K562 (cell line): ENCODE results near the gene PAM.

ENCODE experiments used
- ARNT ChIP-seq, 2 experiments: fragments of 450-650 bp; IDR thresholded peaks; 2 replicates each; pipeline ENCODE4 v1.6.1; 2016; ENCODE audit warnings: mild to moderate bottlenecking in 1 of 2
- CCNT2 ChIP-seq: IDR thresholded peaks from 2 replicates; pipeline ENCODE4 v1.6.1; 2011; ENCODE audit warnings: borderline replicate concordance, low read depth, mild to moderate bottlenecking, moderate library complexity, mixed read lengths, low read length; ENCODE audit not compliant: insufficient read length; ENCODE audit errors: extremely low read depth
- CEBPB ChIP-seq: fragments of 450-650 bp; IDR thresholded peaks from 2 replicates; pipeline ENCODE4 v1.6.1; 2016; ENCODE audit warnings: missing genetic modification characterization, missing compliant biosample characterization
- CHD1 ChIP-seq: fragments of 200-600 bp; sonication (generic); IDR thresholded peaks from one replicate; pipeline ENCODE4 v1.6.1; 2012; ENCODE audit warnings: mild to moderate bottlenecking, moderate library complexity, low read length, inconsistent platforms
- CHD4 ChIP-seq: fragments of 200-600 bp; sonication (generic); IDR thresholded peaks from 3 replicates; pipeline ENCODE4 v1.6.1; 2012; ENCODE audit warnings: low read depth, mild to moderate bottlenecking, mixed read lengths, low read length, inconsistent platforms; ENCODE audit not compliant: insufficient read depth, insufficient replicate concordance, poor library complexity, severe bottlenecking
- ELF4 ChIP-seq: fragments of 450-650 bp; formaldehyde crosslinking; IDR thresholded peaks from 2 replicates; pipeline ENCODE4 v1.4.0; 2022; ENCODE audit warnings: missing genetic modification characterization
- MEIS2 ChIP-seq: fragments of 450-650 bp; IDR thresholded peaks from 2 replicates; pipeline ENCODE4 v1.6.1; 2014; ENCODE audit warnings: mild to moderate bottlenecking; ENCODE audit not compliant: partially characterized antibody
- WHSC1 ChIP-seq: IDR thresholded peaks from one replicate; pipeline ENCODE4 v1.6.1; 2012; ENCODE audit warnings: low read length, control low read depth, inconsistent platforms
- TF ChIP-seq, protein P1 (sequence below): sonication (generic); formaldehyde crosslinking; IDR thresholded peaks from 2 replicates; pipeline ENCODE4 v1.8.1; 2023; ENCODE audit warnings: mild to moderate bottlenecking, missing genetic modification reagents, moderate library complexity
- TF ChIP-seq, protein P2 (sequence below), 2 experiments: fragments of 450-650 bp; formaldehyde crosslinking in 1 of 2; IDR thresholded peaks; 2 replicates each; pipeline versions ENCODE4 v1.4.0 to v1.6.1; 2014 to 2020; ENCODE audit warnings: mild to moderate bottlenecking in 2 of 2, borderline replicate concordance in 1 of 2, low read depth in 1 of 2
- TF ChIP-seq, protein P3 (sequence below), 3 experiments: IDR thresholded peaks in 2 of 3; conservative IDR thresholded peaks in 1 of 3; 2 replicates each; pipeline ENCODE4 v1.5.1; 2011 to 2012; ENCODE audit warnings: low read length in 3 of 3, mild to moderate bottlenecking in 3 of 3, control low read depth in 2 of 3, improper control_type of control experiment in 1 of 3, inconsistent platforms in 1 of 3, low read depth in 1 of 3, mixed read lengths in 1 of 3, moderate library complexity in 1 of 3; ENCODE audit not compliant: insufficient read depth in 2 of 3

DNA sequence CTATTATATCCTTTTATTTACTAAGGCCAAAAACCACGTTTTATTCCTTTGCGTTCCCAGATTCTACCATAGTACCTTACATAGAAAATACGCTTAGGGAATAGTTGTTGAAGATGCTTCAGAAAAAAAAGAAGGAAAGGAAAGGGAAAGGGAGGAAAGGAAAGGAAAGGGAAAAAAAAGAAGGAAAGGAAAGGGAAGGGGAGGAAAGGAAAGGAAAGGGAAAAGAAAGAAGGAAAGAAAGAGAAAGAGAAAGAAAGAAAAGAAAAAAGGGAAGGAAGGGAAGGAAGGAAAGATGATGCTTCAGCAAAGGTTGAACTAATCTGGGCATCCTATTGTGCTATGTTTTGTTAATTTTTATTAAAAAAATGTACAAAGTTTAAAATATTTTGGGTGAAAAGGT is 233.4 kb downstream of the PAM start:
- TF ChIP-seq, protein P1, sequence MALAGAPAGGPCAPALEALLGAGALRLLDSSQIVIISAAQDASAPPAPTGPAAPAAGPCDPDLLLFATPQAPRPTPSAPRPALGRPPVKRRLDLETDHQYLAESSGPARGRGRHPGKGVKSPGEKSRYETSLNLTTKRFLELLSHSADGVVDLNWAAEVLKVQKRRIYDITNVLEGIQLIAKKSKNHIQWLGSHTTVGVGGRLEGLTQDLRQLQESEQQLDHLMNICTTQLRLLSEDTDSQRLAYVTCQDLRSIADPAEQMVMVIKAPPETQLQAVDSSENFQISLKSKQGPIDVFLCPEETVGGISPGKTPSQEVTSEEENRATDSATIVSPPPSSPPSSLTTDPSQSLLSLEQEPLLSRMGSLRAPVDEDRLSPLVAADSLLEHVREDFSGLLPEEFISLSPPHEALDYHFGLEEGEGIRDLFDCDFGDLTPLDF (CRISPR knock-in tag), result no peak
- TF ChIP-seq WHSC1 (no peak), CCNT2 (no peak), CHD1 (no peak), MEIS2 (no peak), CEBPB (tag) (no peak), ARNT (IDR thresholded peaks at IDR 0.05) (no peak), ELF4 (CRISPR knock-in tag) (no peak), CHD4 (no peak)
- TF ChIP-seq, protein P2, sequence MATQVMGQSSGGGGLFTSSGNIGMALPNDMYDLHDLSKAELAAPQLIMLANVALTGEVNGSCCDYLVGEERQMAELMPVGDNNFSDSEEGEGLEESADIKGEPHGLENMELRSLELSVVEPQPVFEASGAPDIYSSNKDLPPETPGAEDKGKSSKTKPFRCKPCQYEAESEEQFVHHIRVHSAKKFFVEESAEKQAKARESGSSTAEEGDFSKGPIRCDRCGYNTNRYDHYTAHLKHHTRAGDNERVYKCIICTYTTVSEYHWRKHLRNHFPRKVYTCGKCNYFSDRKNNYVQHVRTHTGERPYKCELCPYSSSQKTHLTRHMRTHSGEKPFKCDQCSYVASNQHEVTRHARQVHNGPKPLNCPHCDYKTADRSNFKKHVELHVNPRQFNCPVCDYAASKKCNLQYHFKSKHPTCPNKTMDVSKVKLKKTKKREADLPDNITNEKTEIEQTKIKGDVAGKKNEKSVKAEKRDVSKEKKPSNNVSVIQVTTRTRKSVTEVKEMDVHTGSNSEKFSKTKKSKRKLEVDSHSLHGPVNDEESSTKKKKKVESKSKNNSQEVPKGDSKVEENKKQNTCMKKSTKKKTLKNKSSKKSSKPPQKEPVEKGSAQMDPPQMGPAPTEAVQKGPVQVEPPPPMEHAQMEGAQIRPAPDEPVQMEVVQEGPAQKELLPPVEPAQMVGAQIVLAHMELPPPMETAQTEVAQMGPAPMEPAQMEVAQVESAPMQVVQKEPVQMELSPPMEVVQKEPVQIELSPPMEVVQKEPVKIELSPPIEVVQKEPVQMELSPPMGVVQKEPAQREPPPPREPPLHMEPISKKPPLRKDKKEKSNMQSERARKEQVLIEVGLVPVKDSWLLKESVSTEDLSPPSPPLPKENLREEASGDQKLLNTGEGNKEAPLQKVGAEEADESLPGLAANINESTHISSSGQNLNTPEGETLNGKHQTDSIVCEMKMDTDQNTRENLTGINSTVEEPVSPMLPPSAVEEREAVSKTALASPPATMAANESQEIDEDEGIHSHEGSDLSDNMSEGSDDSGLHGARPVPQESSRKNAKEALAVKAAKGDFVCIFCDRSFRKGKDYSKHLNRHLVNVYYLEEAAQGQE (IDR thresholded peaks at IDR 0.05; ENCODE audit: borderline replicate concordance), result no peak
- TF ChIP-seq, protein P2 (CRISPR knock-in tag; IDR thresholded peaks at IDR 0.05; ENCODE audit: low read depth), result no peak
- TF ChIP-seq, protein P3, sequence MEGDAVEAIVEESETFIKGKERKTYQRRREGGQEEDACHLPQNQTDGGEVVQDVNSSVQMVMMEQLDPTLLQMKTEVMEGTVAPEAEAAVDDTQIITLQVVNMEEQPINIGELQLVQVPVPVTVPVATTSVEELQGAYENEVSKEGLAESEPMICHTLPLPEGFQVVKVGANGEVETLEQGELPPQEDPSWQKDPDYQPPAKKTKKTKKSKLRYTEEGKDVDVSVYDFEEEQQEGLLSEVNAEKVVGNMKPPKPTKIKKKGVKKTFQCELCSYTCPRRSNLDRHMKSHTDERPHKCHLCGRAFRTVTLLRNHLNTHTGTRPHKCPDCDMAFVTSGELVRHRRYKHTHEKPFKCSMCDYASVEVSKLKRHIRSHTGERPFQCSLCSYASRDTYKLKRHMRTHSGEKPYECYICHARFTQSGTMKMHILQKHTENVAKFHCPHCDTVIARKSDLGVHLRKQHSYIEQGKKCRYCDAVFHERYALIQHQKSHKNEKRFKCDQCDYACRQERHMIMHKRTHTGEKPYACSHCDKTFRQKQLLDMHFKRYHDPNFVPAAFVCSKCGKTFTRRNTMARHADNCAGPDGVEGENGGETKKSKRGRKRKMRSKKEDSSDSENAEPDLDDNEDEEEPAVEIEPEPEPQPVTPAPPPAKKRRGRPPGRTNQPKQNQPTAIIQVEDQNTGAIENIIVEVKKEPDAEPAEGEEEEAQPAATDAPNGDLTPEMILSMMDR (IDR thresholded peaks at IDR 0.05 in 2 of 3, conservative IDR thresholded peaks at IDR 0.05 in 1 of 3; ENCODE audit: insufficient read depth in 2 of 3, low read depth in 1 of 3, low read length in 3 of 3), result no peak
